ENCODE measurements around the gene MKNK1.
A peak's percentile ranks its signal among the peaks of the same experiment; 100 is the strongest.
"Not testable (repeated sequence)": the region's sequence is repeated elsewhere in the genome, so short reads cannot be mapped to it uniquely, and the experiment has no call there.

Gene MKNK1

GRCh38 chr1:46603858-46604549 is at the start of gene MKNK1:
TSS of gene MKNK1 (minus strand) at chr1:46604268. CDS start at chr1:46583327, 20,941 bp downstream.
- DNase-seq: peak; percentile 98

- DNase-seq: no peak
Observed at GRCh38 chr1:46653405-46653958, 49.4 kb upstream of the MKNK1 start.

GRCh38 chr1:46652321-46653100 is 48.4 kb upstream of the MKNK1 start:
- no peak for DNase-seq

- not testable (repeated sequence) for DNase-seq
Observed at GRCh38 chr1:46651152-46651551, 47.1 kb upstream of the MKNK1 start.

- DNase-seq: no peak
Observed at GRCh38 chr1:46650491-46650890, 46.4 kb upstream of the MKNK1 start.

GRCh38 chr1:46649764-46650163 is 45.7 kb upstream of the MKNK1 start:
- no peak for DNase-seq

- DNase-seq: no peak
Observed at GRCh38 chr1:46647611-46648010, 43.5 kb upstream of the MKNK1 start.

GRCh38 chr1:46646844-46647243 is 42.8 kb upstream of the MKNK1 start:
- DNase-seq: no peak

- DNase-seq: no peak
Observed at GRCh38 chr1:46646331-46646730, 42.3 kb upstream of the MKNK1 start.

GRCh38 chr1:46645815-46646214 is 41.7 kb upstream of the MKNK1 start:
- DNase-seq: no peak

GRCh38 chr1:46643368-46643775 is 39.3 kb upstream of the MKNK1 start:
- DNase-seq: no peak

- DNase-seq: no peak
Observed at GRCh38 chr1:46642115-46642680, 38.1 kb upstream of the MKNK1 start.

- DNase-seq: no peak
Observed at GRCh38 chr1:46639547-46639946, 35.5 kb upstream of the MKNK1 start.

GRCh38 chr1:46638921-46639320 is 34.9 kb upstream of the MKNK1 start:
- no peak for DNase-seq

GRCh38 chr1:46637444-46638083 is 33.5 kb upstream of the MKNK1 start:
- DNase-seq: no peak

- DNase-seq: no peak
Observed at GRCh38 chr1:46635205-46635604, 31.1 kb upstream of the MKNK1 start.

GRCh38 chr1:46630719-46631118 is 26.7 kb upstream of the MKNK1 start:
- no peak for DNase-seq

GRCh38 chr1:46623743-46624644 is 19.9 kb upstream of the MKNK1 start:
- no peak for DNase-seq

- no peak for DNase-seq
Observed at GRCh38 chr1:46622344-46622743, 18.3 kb upstream of the MKNK1 start.

- DNase-seq: no peak
Observed at GRCh38 chr1:46621930-46622329, 17.9 kb upstream of the MKNK1 start.

- DNase-seq: no peak
Observed at GRCh38 chr1:46619656-46620258, 15.7 kb upstream of the MKNK1 start.
